ENCODE data around the gene PTGER1.
A peak's percentile ranks its signal among the peaks of the same experiment; 100 is the strongest.

PTGER1 gene

GRCh38 chr19:14437578-14438140 lies 37.5 kb downstream of the PTGER1 start:
- TF ChIP-seq CTCF (IDR thresholded peaks at IDR 0.05; ENCODE audit: low read depth, low read length, missing control alignments): no peak
- H3K4me3 ChIP-seq (replicated peaks; ENCODE audit: low read depth, low read length): no peak overlapping the region
- no peak for DNase-seq (ENCODE audit: extremely low read depth, low read depth)

GRCh38 chr19:14435320-14436050 lies 39.7 kb downstream of the PTGER1 start:
- H3K4me3 ChIP-seq (replicated peaks; ENCODE audit: low read depth, low read length): peak overlapping the region; percentile 70

GRCh38 chr19:14434543-14435319 lies 40.4 kb downstream of the PTGER1 start:
- H3K4me3 ChIP-seq (replicated peaks; ENCODE audit: low read depth, low read length): peak overlapping the region; percentile 70
- no peak for TF ChIP-seq CTCF (IDR thresholded peaks at IDR 0.05; ENCODE audit: low read depth, low read length, missing control alignments)
- peak; percentile 26 for DNase-seq (ENCODE audit: extremely low read depth, low read depth)

More at GRCh38 chr19:14435320-14436050, 39.7 kb downstream of the PTGER1 start:
- DNase-seq (ENCODE audit: extremely low read depth, low read depth): no peak
- TF ChIP-seq CTCF (IDR thresholded peaks at IDR 0.05; ENCODE audit: low read depth, low read length, missing control alignments): no peak

- no peak for TF ChIP-seq CTCF (IDR thresholded peaks at IDR 0.05; ENCODE audit: low read depth, low read length, missing control alignments)
- peak overlapping the region; percentile 70 for H3K4me3 ChIP-seq (replicated peaks; ENCODE audit: low read depth, low read length)
- DNase-seq (ENCODE audit: extremely low read depth, low read depth): no peak
Observed at GRCh38 chr19:14433554-14434501, 41.3 kb downstream of the PTGER1 start.

- TF ChIP-seq CTCF (IDR thresholded peaks at IDR 0.05; ENCODE audit: low read depth, low read length, missing control alignments): no peak
- H3K4me3 ChIP-seq (replicated peaks; ENCODE audit: low read depth, low read length): peak within 1 kb of the TSS; percentile 70
- DNase-seq (ENCODE audit: extremely low read depth, low read depth): no peak
Observed at GRCh38 chr19:14432791-14433553, 42.2 kb downstream of the PTGER1 start, which contains the start of gene PKN1. TSS of gene PKN1 (plus strand) at chr19:14433306. CDS start at chr19:14433522, 216 bp downstream.
